Measurements from ENCODE around the gene RPRML.
"Not testable (repeated sequence)": the region's sequence is repeated elsewhere in the genome, so short reads cannot be mapped to it uniquely, and the experiment has no call there.

Gene RPRML

DNA sequence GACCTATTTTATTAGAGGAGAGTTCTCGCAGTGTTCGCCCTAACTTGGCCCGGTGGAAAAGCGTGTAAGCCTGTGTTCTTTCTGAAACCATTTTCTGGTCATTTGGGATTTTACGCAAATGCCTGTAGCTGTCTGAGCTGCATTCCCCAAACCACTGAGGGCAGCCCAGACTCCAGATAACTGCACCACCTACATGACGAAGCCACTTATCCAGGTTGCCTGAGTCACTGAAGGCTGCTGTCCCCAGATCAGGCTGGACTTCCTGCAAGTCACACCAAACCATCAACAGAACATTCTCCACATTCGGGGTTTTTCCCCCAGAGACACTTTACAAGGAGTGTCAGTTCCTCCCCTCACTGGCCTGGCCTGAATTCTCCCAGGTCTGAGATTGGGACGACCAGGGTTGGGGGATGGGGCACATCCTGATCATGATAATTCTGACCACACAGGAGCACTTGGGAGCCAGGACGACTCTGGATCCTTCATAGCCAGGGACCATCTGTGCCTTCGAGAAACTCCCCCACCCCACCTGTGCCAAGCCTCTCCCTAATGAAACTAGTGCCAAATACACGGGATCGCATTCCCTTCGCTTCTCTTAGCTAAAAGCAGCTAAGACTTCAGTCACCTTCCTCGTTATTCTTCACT, 2.3 kb downstream of the RPRML start:
- DNase-seq (ENCODE audit: low read depth, low spot score): no peak

DNA sequence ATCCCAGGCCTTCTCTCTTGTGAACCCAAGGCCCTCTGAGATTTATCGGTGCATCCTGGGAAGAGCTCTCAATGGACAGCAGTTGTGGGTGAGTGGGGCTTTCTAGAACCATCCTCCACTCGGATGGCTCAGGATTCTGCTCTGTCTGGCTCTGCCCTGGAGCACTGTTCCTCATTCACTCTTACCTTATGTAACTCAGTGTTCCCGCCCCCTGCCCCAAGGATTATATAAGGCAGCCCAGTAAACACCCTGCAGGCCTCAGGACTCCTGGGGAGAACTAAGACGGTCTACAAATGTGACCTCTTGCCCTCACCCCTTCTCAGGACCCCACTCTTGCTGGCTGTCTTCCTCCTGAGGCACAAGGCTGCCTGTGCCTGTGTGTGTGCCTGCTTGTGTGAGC, 3.8 kb downstream of the RPRML start:
- DNase-seq (ENCODE audit: low read depth, low spot score): no peak

DNA sequence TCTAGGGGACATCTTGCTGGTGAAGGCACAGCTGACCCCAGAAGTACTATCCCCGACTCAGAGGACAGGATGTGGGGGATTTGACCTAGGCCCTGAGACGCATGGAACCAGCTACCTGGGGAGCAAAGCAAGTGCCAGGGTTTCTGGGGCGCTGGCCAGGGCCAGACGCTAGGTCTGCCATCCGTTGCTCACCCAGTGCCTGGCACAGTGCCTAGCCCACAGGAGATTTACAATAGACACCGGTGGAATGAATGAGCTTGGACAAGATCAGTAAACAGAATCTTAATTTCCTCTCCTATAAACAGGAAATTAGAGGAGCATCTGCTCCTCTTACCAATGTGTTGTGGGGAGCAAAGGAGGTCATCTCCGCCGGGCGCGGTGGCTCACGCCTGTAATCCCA, 5.0 kb downstream of the RPRML start:
- DNase-seq (ENCODE audit: low read depth, low spot score): no peak

DNA sequence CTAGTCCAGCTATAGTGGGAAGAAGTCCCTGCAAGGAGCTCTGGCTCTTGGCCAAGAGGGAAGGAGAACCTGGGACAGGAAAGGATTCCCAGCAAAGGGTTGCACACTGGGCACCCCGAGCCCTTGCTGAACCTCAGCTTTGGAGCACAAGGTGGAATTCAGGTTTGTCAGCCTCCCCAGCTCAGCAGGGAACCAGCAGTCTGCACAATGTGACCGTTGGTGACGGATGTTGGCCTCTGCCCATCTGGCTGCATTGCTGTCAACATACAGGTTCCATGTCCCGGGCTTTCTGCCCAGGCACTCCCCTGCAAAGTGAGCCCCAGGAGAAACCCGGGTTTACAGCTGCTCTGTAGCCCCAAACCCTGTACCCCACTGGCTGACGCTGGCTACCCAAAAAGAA, 6.7 kb downstream of the RPRML start:
- DNase-seq (ENCODE audit: low read depth, low spot score): no peak

DNA sequence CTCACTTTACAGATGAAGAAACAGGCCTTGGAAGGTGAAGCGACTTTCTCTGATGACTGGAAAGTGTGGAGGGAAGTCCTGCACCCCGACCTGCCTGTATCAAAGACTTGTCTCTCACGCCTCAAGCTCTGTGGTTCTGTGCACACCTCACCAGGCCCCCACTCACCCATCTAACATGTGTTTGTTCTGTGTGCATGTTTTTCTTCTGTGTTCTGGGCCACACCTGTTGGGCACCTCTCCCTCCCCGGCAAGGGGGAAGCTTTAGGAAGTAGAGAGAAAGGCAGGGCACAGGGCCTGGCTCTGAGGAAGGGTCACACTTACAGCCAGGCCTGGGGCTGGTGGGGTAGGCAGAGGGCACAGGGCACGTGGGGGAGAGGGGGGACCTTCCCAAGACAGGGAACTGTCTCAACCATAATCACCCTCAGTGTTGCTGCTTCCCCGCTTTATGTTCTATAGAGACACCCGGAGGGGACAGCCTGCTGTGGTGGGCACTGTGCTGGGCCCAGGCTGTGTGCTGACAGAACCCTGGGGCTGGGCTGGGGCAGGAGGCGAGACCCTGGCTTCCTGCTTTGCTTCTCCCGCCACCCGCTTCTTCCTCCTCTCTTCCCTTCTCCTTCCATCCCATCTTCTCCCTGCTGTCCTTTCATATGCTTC, 7.3 kb downstream of the RPRML start:
- no peak for DNase-seq (ENCODE audit: low read depth, low spot score)

DNA sequence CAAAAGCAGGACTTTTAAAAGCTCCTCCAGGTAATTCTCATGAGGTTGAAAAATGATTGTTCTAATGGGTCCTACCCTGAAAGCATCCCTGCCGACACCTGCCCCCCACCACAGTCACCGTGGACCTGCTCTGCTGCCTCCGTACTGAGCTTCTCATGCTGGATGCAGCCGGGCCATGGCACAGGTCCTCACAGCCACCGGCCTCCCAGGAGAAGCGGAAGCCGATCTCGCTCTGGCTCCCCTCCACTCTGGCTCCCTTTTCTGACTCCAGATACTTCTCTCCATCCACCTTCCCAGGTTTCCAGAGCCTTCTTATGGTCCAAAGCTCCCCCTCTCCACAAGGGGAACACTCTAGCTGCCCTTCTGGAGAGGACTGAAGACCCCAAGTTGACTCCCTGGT, 10.2 kb downstream of the RPRML start:
- DNase-seq (ENCODE audit: low read depth, low spot score): no peak

DNA sequence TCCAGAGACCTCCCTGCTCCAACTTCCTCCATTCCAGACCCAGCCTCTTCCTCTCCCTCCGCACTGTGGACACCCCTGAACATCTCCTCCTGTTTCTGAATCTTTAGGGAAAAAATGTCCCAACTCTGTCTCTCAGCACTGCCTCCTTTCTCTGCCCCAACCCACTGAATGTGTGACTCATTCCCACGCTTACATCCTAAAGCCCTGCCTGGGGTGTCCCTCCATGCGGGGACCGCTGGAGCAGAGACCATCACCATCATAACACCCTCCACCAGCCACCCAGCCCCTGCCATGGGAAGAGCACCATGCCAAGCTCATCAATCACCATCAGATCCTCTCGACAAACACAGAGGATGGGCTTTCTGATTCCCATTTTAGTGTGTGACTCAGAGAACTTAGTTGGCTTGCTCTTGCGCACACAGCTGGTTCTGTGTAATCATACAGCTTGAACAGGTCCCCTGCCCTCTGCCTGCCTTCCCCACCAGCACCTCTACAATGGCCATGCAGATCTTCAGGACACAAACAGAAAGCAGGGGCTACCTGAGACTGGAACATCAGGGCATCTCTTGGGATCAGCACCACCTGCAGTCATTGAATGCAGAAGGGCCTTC, 10.7 kb downstream of the RPRML start:
- DNase-seq (ENCODE audit: low read depth, low spot score): no peak

DNA sequence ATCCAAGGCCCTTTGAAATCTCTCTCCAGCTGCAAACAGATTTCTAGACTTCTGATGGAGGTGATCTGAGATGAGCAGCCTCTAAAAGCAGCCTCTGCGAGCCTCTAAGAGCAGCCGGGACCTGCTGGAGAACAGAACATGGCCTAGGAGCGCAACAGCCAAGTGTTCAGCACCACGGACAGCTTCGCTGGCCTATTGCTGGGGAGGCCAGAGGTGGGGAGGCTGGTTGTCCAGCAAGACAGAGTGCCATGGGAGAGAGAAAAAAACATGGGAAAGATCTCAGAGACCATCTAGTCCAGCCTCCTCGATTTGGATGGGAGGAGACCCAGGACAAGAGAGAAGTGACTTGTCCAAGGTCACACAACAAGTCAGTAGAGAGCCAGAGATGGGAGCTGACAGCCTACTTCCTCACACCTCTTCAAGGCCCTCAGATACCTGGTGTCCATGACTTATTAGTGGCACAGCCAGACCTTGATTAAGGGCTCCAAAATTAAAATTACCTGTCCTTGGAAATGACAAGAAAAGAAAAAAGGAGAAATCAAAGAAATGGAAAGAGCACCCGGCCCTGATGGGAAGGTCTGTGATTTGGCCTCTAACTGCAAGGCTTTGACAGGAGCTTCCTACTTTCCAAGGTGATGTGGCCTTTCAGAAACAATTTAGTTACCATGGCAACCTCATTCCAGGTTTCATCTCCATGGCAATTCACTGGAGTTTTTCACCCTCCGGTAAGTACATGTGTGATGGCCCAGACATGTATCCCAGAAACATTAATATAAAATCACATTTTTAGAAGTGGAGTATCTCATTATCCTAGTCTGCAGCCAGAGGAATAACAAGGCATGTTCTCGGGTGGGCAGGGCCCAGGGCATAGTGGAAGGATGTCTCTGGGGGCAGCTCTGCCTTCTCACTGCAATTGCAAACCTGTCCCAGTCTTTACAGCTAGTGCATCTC, 14.5 kb downstream of the RPRML start:
- no peak for DNase-seq (ENCODE audit: low read depth, low spot score)

DNA sequence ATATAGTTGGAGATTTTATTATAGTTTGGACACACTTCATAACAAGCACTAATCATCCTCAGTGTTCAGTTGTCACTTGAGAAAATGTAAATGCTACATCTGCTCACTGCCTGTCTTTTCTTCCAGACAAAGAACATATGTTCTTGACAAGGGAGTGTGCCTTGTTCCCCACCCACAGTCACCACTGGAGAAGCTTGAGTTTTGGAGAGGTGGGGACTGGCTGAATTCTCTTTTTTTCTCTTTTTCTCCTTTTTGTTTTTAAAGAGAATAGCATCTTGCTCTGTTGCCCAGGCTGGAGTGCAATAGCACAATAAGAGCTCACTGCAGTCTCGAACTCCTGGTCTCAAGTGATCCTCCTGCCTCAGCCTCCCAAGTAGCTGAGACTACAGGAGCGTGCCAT, 15.5 kb downstream of the RPRML start:
- no peak for DNase-seq (ENCODE audit: low read depth, low spot score)

DNA sequence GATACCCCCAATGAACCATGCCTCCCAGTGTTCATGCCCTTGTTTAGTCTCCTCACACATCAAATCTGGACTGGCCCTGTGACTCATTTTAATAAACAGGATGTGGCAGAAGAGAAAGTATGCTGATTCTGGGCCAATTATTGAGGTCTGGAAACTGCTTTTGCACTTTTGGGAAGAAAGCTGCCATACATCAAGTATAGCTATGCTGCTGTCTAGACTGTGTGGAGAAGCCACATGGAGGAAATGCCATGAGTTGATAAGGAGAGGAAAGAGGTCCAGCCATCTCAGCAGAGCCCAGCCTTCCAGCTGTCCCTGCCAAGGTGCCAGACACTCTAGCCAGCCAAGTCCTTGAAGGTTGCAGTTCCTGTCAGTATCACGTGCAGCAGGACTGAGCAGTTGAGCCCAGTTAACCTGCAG, 16.7 kb downstream of the RPRML start:
- no peak for DNase-seq (ENCODE audit: low read depth, low spot score)

DNA sequence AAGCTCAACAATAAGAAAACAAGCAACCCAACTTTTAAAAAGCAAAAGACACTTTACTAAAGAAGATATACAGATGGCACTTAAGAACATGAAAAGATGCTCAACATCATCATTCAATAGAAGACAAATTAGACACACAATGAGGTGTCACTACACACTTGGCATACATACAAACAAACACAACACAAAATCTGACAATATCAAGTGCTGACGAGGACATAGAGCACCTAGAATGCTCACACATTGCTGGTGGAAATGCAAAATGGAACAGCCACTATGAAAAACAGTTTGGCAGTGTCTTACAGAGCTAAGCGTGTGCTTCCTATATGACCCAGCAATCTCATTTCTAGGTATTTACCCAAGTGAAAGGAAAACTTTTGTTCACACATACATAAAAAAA, 18.9 kb downstream of the RPRML start:
- DNase-seq (ENCODE audit: low read depth, low spot score): no peak

DNA sequence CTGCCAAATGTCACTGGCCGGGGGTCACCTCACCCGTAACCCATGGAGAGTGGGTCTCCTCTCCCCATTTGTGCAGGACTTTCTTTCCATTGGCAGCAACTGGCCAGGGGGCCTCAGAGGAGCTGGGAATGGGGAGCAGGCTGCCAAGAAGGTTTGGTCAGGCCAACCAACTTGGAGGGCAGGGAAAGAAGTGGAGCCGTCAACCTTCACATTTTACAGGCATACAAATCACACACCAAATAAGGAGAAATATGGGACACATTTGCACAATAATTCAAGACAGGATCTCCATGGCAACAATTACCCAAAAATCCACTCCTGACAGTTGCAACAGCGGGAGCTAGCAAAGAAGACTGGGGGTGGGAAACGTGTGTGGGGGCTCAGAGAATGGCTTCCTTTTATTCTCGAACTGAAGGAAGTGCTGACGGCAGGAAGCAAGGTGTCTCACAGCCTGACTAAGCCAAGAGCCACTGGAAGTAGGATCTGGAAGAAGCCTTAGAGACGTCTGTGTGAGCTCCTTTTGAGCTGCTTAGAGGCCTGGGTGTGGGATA, 20.9 kb downstream of the RPRML start:
- DNase-seq (ENCODE audit: low read depth, low spot score): no peak

DNA sequence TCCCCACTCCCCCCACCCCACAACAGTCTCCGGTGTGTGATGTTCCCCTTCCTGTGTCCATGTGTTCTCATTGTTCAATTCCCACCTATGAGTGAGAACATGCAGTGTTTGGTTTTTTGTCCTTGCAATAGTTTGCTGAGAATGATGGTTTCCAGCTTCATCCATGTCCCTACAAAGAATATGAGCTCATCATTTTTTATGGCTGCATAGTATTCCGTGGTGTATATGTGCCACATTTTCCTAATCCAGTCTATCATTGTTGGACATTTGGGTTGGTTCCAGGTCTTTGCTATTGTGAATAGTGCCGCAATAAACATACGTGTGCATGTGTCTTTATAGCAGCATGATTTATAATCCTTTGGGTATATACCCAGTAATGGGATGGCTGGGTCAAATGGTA, 25.9 kb downstream of the RPRML start:
- DNase-seq (ENCODE audit: low read depth, low spot score): not testable (repeated sequence)

DNA sequence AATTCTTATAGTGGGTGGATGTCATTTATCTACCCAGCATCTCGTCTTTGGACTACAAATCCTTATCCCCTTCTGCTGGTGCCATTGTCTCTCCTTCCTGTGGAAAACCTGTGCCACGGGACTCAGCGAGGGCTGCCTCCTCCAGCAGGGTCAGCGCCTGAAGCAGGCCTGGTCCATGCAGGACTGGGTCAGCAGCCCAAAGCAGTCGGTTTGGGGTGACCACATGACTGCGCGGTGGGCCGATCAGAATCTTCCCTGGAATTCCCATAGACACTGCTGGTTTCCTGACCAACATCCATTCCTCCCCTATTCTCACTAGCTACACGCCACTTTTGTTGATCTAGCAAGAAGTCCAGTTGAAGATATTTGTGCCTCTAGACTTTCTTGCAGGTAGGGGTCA, 26.9 kb downstream of the RPRML start:
- DNase-seq (ENCODE audit: low read depth, low spot score): no peak

DNA sequence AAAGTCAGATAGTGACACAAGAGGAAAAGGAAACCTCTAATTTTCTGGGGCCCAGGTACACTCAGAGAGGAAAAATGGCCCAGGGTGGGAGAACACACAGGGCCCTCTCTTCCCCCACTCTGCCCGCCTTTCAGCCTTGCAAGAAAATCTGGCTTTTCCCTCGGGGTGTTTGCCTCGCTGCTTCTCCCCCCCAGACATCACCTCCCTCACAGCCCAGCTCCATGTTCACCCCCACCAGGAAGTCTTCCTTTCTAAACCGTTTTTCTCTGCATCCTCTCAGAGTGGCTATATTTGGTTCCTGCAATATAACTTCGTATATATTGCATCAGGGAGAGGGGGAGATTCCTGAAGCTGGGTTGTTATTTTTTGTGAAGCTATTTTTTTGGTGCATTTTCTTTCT, 27.3 kb downstream of the RPRML start:
- DNase-seq (ENCODE audit: low read depth, low spot score): no peak

DNA sequence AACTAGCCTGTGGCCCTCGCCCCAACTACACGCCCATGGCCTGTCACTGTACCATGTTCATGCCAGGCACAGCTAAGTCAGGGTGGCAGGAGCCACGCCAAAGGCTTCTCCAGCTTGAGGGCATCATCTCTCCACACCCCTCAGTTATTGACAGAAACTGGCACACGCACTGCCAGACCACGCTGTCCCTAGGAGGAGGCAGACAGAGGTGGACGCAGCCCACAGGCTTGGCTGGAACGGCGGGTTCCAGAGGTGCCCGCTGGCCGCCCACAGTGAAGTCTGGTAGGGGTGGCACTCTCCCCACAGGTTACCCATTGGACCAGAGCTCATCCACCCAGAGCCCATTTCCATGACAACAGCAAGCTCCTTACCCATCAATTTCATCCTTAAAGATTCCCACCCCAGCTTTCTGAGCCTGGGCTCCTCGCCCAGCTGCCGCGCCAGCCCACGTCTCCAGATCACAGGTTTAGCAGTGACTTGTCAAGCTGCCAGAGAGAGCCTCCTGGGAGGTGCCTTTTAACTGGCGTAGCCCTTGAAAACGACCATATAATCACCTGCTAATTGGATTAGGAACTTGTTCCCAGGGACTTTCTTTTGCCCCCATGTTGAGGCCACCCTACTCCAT, 27.9 kb downstream of the RPRML start:
- DNase-seq (ENCODE audit: low read depth, low spot score): no peak

DNA sequence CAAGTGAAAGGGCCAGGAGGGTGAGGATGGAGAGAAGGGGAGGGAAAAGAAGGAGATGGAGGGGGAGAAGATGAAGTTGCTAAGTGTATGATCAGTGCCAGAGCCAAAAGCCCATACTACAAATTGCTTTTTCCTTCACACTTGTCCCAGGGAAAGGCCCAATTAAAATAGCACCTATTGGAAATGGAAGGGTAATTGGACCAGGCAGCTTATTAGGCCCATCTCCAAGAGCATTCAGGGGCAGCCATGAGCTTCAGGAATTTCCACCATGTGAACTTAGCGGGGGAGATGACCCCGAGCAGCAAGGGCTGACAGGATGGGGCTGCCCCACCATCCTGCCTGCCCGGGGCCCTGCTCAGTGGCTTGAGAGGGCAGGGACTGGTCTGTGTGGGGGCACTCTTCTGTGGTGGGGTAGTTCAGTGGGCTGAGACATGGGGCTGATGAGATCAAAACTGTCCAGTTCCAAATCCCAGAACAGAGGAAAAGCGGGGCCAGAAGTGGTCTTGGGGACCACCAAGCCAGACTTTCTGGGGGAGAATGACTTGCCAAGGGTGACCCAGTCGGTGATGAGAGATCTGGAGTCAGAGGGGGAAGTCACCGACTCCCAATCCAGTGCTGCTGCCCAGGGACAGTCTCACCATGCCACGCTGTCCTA, 28.6 kb downstream of the RPRML start:
- DNase-seq (ENCODE audit: low read depth, low spot score): no peak

DNA sequence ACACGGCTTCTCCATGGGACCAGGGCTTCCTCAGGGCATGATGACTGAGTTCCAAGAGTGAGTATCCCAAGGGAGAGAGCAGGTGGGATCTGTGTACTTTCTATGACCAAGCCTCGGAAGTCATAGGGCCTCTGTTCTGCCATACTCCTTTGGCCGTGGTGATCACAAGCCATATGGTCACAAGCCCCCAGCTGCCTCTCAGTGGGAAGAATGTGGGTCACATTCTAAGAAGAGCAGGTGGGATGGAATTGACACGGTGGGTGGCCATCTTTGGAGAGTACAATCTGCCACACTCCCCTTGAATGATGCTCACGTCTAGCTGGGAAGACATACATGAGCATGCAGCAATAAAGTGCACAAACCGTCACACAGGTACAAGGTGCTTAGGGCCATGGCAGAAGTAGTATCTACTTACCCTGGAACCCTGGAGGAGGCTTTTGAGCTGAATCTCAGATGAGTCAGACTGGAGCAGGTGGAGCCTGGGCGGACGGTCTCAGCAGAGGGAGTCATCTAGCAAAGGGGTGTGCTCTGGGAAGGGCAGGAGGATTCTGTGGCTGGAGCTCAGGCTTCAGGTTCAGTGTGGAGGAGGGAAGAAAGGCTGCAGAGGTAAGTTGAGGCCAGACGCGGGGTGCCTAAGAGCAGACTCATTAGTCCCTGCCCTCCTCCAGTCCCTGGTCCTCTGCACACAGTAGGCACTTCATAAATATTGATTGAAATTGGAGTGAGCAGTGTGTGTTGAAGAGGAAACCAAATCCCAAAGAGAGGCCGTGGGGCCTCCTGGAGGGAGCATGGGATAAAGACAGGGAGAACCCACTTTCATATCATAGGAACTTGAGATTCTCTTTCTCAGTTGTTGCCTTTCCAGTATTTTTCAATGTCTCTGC, 29.5 kb downstream of the RPRML start:
- no peak for DNase-seq (ENCODE audit: low read depth, low spot score)

DNA sequence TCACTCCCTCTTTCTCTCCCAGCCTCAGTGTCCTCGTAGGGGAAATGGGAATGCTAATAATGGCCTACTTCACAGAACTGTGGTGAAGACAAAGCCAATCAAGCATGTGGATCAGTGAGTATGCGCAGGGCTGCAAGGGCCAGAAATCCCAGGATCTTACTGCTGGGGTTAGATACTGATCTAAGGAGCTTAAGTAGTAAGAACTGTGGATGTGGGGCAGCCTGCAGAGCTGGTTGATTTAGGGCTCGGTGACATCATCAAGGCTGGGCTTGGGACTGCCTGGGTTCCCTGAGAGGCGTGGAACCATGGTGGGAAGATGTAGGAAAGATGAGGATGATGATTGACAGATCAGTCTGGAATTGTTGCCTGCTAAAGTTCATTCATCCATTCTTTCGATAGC, 30.5 kb downstream of the RPRML start:
- DNase-seq (ENCODE audit: low read depth, low spot score): no peak

DNA sequence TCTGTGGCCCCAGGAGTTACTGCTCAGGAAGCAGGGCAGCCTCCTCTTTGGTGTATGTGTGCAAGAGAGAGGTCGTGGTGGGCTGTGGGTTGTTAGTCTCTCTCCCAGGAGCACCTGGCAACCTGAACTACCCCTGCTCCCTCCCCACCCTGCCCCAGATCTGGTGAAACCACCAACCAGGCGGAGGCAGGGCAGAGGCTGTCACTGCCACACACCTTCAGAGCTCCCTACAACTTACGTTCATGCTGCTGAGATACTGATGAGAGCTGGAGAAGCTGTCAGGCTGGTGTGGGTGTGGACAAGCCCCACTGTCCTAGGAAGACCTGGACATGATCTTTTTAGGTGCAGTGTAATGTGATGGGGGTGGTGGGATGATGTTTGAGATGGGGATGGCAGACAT, 31.8 kb downstream of the RPRML start:
- DNase-seq (ENCODE audit: low read depth, low spot score): no peak

Measured in activated naive CD8-positive, alpha-beta T cell treated with anti-CD3 and anti-CD28 coated beads, Interleukin-2, amount 50 U/mL, for 16 hours (primary cell).